Measurements from ENCODE around the gene ZDBF2. TPM values are rescaled to one million over a fixed set of nuclear protein-coding genes. Genes with fewer than 3 reads are reported as not detected.

Gene ZDBF2
- total and polyA plus RNA-seq, 7 donors: 0.23 to 15.0 (median 12.7) TPM

- Histone ChIP-seq H3K4me3 (peak overlapping the region; percentile 57 to 76 (median 70)), H3K36me3 (no peaks in the 10 kb centered on the region), H3K9me3 (no peaks in the 10 kb centered on the region), H3K27me3 (peaks cover 13 to 85% (median 40%) of the 10 kb centered on the region in 3 donors), H3K4me1 (peaks cover 0 to 27% (median 14%) of the 10 kb centered on the region in 4 donors), H3K27ac (peak overlapping the region; percentile 70 to 80 (median 79))
- no peak for TF ChIP-seq POLR2AphosphoS5 (IDR thresholded peaks at IDR 0.05)
- no peak for TF ChIP-seq CTCF (IDR thresholded peaks at IDR 0.05)
- no peak for TF ChIP-seq EP300 (IDR thresholded peaks at IDR 0.05)
- no peak for TF ChIP-seq POLR2A (IDR thresholded peaks at IDR 0.05)
- intact Hi-C loops (cut with DNase I): no loop called here
- DNase-seq: no peak
- 3 to 5% methylated on average over 23 of the region's 23 CpGs for WGBS, 2 donors
These were observed 1.0 kb downstream of the ZDBF2 start for GRCh38 chr2:206275312-206276055.

DNA sequence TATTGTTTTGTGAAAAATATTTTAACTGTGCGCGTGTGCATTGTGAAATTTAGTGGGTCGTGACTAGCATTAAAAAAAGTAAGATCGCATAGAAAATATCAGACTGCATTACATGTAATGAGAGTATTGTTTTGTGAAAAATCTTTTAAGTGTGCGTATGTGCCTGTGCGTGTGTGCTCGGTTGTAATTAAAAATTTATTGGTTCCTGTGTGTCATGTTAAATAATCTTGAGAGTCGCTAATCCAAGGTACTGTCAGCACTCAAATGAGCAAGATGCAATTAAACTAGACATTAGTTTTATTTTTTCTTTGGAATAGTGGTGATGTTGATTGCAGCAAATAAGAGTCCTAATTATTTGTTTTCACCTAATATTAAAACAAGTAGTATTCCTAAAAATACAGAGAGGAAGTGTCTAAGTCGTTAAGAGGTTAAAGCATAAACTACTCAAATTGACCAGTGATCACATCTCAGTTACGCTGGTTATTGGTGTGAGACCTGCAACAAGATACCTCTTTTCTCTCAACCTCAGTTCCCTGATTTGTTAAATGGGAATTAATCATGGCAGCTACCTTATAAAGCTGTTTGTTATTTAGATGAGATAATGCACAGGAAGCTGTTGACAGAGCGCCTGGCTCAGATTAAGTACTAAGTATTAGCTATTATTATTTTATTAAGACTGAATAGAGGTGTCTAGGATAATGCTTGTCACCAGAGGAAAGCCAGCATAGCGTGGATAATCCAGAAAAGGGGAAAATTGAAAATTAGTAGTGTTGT, 1.9 kb downstream of the ZDBF2 start:
- Histone ChIP-seq H3K27me3 (peaks cover 13 to 76% (median 35%) of the 10 kb centered on the region in 3 donors), H3K4me1 (peaks cover 0 to 27% (median 14%) of the 10 kb centered on the region in 4 donors), H3K4me3 (no peak overlapping the region), H3K9me3 (no peaks in the 10 kb centered on the region), H3K36me3 (no peaks in the 10 kb centered on the region), H3K27ac (no peak overlapping the region)
- TF ChIP-seq POLR2A (IDR thresholded peaks at IDR 0.05) (no peak), POLR2AphosphoS5 (IDR thresholded peaks at IDR 0.05) (no peak), CTCF (IDR thresholded peaks at IDR 0.05) (no peak), EP300 (IDR thresholded peaks at IDR 0.05) (no peak)
- no peak for DNase-seq
- intact Hi-C loops (cut with DNase I): no loop called here
- 44 to 51% methylated on average over 12 of the region's 12 CpGs for WGBS, 2 donors

GRCh38 chr2:206277503-206277902, 3.0 kb downstream of the ZDBF2 start:
- TF ChIP-seq POLR2A (IDR thresholded peaks at IDR 0.05) (no peak), CTCF (IDR thresholded peaks at IDR 0.05) (no peak), POLR2AphosphoS5 (IDR thresholded peaks at IDR 0.05) (no peak), EP300 (IDR thresholded peaks at IDR 0.05) (no peak)
- Histone ChIP-seq H3K9me3 (no peaks in the 10 kb centered on the region), H3K4me1 (peaks cover 0 to 27% (median 14%) of the 10 kb centered on the region in 4 donors), H3K36me3 (peaks cover 0 to 5% (median 0%) of the 10 kb centered on the region in 4 donors), H3K4me3 (no peak overlapping the region), H3K27me3 (peaks cover 13 to 65% (median 29%) of the 10 kb centered on the region in 3 donors), H3K27ac (no peak overlapping the region)
- intact Hi-C loops (cut with DNase I): no loop called here
- DNase-seq: no peak
- 49 to 66% methylated on average over 3 of the region's 3 CpGs for WGBS, 2 donors

DNA sequence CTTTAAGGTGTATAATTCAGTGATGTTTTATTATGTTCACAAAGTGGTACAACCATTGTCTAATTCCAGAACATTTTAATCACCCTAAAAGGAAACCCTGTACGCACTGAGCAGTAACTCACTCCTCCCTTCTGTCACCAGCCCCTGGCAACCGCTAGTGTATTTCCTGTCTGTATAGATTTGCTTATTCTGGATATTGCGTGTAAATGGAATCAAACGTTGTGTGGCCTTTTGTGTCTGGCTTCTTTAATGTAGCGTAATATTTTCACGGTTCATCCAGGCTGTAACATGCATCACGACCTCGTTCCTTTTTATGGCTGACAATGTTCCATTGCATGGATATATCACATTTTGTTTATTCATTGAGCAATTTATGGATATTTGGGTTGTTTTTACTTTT, 8.3 kb downstream of the ZDBF2 start:
- no peak overlapping the region for H3K27ac ChIP-seq
- peaks cover 0 to 15% (median 4%) of the 10 kb centered on the region in 3 donors for H3K27me3 ChIP-seq
- 85% methylated on average over 8 of the region's 8 CpGs for WGBS, 2 donors
- H3K4me3 ChIP-seq: no peak overlapping the region
- peaks cover 0 to 8% (median 0%) of the 10 kb centered on the region in 4 donors for H3K36me3 ChIP-seq
- H3K4me1 ChIP-seq: no peaks in the 10 kb centered on the region
- no peak for DNase-seq
- intact Hi-C loops (cut with DNase I): no loop called here
- TF ChIP-seq EP300 (IDR thresholded peaks at IDR 0.05) (no peak), POLR2AphosphoS5 (IDR thresholded peaks at IDR 0.05) (no peak), CTCF (IDR thresholded peaks at IDR 0.05) (no peak), POLR2A (IDR thresholded peaks at IDR 0.05) (no peak)
- H3K9me3 ChIP-seq: peaks cover 0 to 7% (median 2%) of the 10 kb centered on the region in 4 donors
